Measurements from ENCODE around the gene WDR45B.

Gene WDR45B

DNA sequence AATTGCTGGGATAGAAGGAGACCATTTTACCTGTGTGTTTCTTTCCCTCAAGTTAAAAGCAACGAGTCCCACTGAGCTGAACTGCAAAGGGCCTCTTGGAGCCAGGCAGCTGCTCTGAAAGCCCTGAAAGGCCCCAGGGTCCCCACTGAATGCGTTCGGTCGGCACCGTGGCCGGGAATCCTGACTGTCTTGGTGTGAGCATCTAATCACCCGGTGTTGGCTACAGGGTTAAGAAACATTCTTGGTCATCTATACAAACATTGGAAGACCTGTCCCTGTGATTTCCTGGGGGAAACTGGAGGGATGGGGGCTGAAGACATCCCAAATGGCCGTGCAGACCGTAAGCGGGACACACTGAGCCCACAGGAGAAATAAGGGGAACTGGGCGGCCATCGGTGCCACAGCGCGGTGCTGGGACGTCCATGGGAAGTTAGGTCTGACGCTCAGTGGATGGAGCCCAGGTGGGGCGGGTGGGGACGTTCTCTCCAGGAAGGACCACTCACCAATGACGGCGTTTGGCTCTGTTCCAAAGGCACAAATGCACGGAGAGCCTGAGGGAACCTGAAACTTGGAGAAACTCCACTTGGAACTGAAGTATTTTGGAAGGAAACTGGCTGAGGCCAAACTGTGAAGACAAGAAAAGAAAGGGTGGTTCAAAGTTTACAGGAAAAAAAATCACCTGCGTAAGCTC lies 32.1 kb downstream of the WDR45B start:
- TF ChIP-seq, protein P1, sequence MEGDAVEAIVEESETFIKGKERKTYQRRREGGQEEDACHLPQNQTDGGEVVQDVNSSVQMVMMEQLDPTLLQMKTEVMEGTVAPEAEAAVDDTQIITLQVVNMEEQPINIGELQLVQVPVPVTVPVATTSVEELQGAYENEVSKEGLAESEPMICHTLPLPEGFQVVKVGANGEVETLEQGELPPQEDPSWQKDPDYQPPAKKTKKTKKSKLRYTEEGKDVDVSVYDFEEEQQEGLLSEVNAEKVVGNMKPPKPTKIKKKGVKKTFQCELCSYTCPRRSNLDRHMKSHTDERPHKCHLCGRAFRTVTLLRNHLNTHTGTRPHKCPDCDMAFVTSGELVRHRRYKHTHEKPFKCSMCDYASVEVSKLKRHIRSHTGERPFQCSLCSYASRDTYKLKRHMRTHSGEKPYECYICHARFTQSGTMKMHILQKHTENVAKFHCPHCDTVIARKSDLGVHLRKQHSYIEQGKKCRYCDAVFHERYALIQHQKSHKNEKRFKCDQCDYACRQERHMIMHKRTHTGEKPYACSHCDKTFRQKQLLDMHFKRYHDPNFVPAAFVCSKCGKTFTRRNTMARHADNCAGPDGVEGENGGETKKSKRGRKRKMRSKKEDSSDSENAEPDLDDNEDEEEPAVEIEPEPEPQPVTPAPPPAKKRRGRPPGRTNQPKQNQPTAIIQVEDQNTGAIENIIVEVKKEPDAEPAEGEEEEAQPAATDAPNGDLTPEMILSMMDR (IDR thresholded peaks at IDR 0.05; ENCODE audit: low read depth, low read length, poor library complexity, severe bottlenecking), result peak; percentile 4
- no peak for TF ChIP-seq EZH2phosphoT487 (IDR thresholded peaks at IDR 0.05; ENCODE audit: borderline replicate concordance, low read length)
- peaks cover 56% of the 10 kb centered on the region for H3K36me3 ChIP-seq (ENCODE audit: control insufficient read depth, low read length)
- H3K9me3 ChIP-seq (ENCODE audit: control insufficient read depth, insufficient read depth, low read length), result no peaks in the 10 kb centered on the region
- no peaks in the 10 kb centered on the region for H3K79me2 ChIP-seq (ENCODE audit: control insufficient read depth, low read length)
- H4K20me1 ChIP-seq (ENCODE audit: control insufficient read depth, insufficient read depth, low read depth, low read length), result no peaks in the 10 kb centered on the region
- H3K27me3 ChIP-seq (ENCODE audit: control insufficient read depth, low read length), result no peaks in the 10 kb centered on the region
- H3K4me1 ChIP-seq (ENCODE audit: control insufficient read depth, low read length), result peaks cover 6% of the 10 kb centered on the region; the same call in 1 of the 2 replicates
- H3F3A ChIP-seq (ENCODE audit: control insufficient read depth, insufficient read depth), result no peaks in the 10 kb centered on the region
- H3K4me2 ChIP-seq (ENCODE audit: low read length), result no peak overlapping the region
- no peaks in the 10 kb centered on the region for H3K9me2 ChIP-seq (replicated peaks; ENCODE audit: control insufficient read depth, low read length)
- H3K27ac ChIP-seq (ENCODE audit: low read depth, low read length), result no peak overlapping the region
- no peak overlapping the region for H3K4me3 ChIP-seq (ENCODE audit: low read length)

DNA sequence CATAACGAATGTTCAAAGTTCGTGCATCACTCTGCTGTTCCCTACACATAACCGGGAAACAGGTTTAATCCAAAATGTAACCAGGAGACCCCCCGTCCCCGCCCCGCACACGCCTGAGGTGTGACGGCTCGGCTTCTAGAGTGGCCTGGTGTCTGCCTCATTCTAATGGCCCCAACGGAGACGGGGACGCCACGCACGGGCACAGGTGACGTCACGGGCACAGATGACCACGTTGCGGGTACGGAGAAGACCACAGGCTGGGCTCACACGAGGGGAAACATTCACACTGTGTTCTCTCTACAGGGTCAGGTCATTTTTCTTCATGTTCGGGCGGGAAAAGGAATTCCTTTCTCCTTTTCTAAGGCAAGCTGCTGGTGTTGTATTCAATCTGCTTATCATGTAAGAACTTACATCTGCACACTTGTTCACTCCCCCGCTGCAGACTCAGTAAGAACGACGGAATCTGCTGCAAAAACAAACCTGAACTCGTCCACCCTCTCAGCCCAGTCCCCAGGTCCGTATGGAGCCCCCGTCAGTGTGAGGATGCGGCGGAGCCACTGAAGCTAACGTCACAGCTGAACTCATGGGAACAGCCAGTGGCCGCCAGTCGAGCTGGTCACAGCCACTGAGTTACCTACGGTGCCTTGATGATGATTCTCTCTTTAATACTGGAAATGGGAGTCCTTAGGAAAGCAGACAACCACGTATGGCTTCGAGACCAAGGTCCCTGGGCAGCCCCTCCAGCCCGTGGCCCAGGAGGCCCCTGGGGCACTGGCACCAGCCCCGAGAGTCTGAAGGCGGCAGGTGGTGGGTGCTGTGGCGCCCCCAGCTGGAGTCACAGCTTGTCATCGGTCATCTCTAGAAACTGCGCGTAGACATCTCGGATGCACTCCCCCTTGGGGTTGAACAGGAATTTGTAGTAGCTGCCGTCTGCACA lies 32.9 kb downstream of the WDR45B start:
- Histone ChIP-seq H3K27ac (ENCODE audit: low read depth, low read length) (no peak overlapping the region), H3K79me2 (ENCODE audit: control insufficient read depth, low read length) (no peaks in the 10 kb centered on the region), H3K9me2 (replicated peaks; ENCODE audit: control insufficient read depth, low read length) (no peaks in the 10 kb centered on the region), H3K4me1 (ENCODE audit: control insufficient read depth, low read length) (peaks cover 6% of the 10 kb centered on the region; the same call in 1 of the 2 replicates), H3K4me3 (ENCODE audit: low read length) (no peak overlapping the region), H3K36me3 (ENCODE audit: control insufficient read depth, low read length) (peaks cover 52% of the 10 kb centered on the region), H3K27me3 (ENCODE audit: control insufficient read depth, low read length) (no peaks in the 10 kb centered on the region), H3F3A (ENCODE audit: control insufficient read depth, insufficient read depth) (no peaks in the 10 kb centered on the region), H3K9me3 (ENCODE audit: control insufficient read depth, insufficient read depth, low read length) (no peaks in the 10 kb centered on the region), H4K20me1 (ENCODE audit: control insufficient read depth, insufficient read depth, low read depth, low read length) (no peaks in the 10 kb centered on the region), H3K4me2 (ENCODE audit: low read length) (no peak overlapping the region)
- no peak for TF ChIP-seq EZH2phosphoT487 (IDR thresholded peaks at IDR 0.05; ENCODE audit: borderline replicate concordance, low read length)
- TF ChIP-seq, protein P1 (IDR thresholded peaks at IDR 0.05; ENCODE audit: low read depth, low read length, poor library complexity, severe bottlenecking), result peak; percentile 20

DNA sequence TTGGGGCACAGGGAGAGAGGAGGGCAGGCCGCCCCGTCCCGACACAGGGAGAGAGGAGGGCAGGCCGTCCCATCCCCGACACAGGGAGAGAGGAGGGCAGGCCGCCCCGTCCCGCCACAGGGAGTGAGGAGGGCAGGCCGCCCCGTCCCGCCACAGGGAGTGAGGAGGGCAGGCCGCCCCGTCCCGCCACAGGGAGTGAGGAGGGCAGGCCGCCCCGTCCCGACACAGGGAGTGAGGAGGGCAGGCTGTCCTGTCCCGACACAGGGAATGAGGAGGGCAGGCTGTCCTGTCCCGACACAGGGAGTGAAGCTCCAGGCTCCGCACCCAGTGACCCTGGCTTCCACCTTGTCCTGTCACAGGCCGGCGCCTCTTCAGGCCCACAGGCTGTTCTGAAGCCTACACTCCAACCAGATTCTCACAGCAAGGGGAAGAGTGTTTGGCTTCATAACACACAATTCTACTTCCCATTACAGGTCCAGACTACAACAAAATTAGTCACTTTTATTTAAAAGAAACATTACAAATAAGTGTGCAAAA lies 34.1 kb downstream of the WDR45B start:
- H3K4me3 ChIP-seq (ENCODE audit: low read length), result no peak overlapping the region
- peaks cover 6% of the 10 kb centered on the region; the same call in 1 of the 2 replicates for H3K4me1 ChIP-seq (ENCODE audit: control insufficient read depth, low read length)
- H4K20me1 ChIP-seq (ENCODE audit: control insufficient read depth, insufficient read depth, low read depth, low read length), result no peaks in the 10 kb centered on the region
- H3K4me2 ChIP-seq (ENCODE audit: low read length), result no peak overlapping the region
- peaks cover 6% of the 10 kb centered on the region for H3F3A ChIP-seq (ENCODE audit: control insufficient read depth, insufficient read depth)
- H3K9me2 ChIP-seq (replicated peaks; ENCODE audit: control insufficient read depth, low read length), result no peaks in the 10 kb centered on the region
- H3K27ac ChIP-seq (ENCODE audit: low read depth, low read length), result no peak overlapping the region
- no peaks in the 10 kb centered on the region for H3K9me3 ChIP-seq (ENCODE audit: control insufficient read depth, insufficient read depth, low read length)
- H3K79me2 ChIP-seq (ENCODE audit: control insufficient read depth, low read length), result no peaks in the 10 kb centered on the region
- peaks cover 45% of the 10 kb centered on the region for H3K36me3 ChIP-seq (ENCODE audit: control insufficient read depth, low read length)
- H3K27me3 ChIP-seq (ENCODE audit: control insufficient read depth, low read length), result no peaks in the 10 kb centered on the region
- no peak for TF ChIP-seq EZH2phosphoT487 (IDR thresholded peaks at IDR 0.05; ENCODE audit: borderline replicate concordance, low read length)
- TF ChIP-seq, protein P1 (IDR thresholded peaks at IDR 0.05; ENCODE audit: low read depth, low read length, poor library complexity, severe bottlenecking), result no peak

Measured in DOHH2 (cell line).